Measurements from ENCODE around the gene SMURF1. TPM values are rescaled to one million over a fixed set of nuclear protein-coding genes. Genes with fewer than 3 reads are reported as not detected.

Gene SMURF1
- polyA plus RNA-seq, 3 donors from 2014 or later = 0.93 to 2.0 (median 1.2) TPM

- H3K4me3 Mint-ChIP-seq = no peak overlapping the region
- peaks cover 10 to 74% (median 47%) of the 10 kb centered on the region in 3 donors for H3K36me3 Mint-ChIP-seq
- no peaks in the 10 kb centered on the region for H3K9me3 Mint-ChIP-seq
- no peak for DNase-seq
- H3K27ac Mint-ChIP-seq = peak overlapping the region in 1 of 6 donors; percentile 80
- H3K4me1 Mint-ChIP-seq = peaks cover 3 to 20% of the 10 kb centered on the region in 2 donors
- peaks cover 0 to 3% (median 3%) of the 10 kb centered on the region in 3 donors for H3K27me3 Mint-ChIP-seq (ENCODE audit: low read depth in 3 of 3)
Measured at GRCh38 chr7:98991141-98991540, 152.8 kb downstream of the SMURF1 start.

GRCh38 chr7:98990356-98990755 lies 153.6 kb downstream of the SMURF1 start:
- Mint-ChIP-seq H3K4me1 (peaks cover 3 to 20% of the 10 kb centered on the region in 2 donors), H3K4me3 (no peak overlapping the region), H3K36me3 (peaks cover 18 to 75% (median 48%) of the 10 kb centered on the region in 3 donors), H3K9me3 (no peaks in the 10 kb centered on the region), H3K27me3 (ENCODE audit: low read depth in 3 of 3) (peaks cover 0 to 3% (median 3%) of the 10 kb centered on the region in 3 donors), H3K27ac (peak overlapping the region in 1 of 6 donors; percentile 46)
- no peak for DNase-seq

- peaks cover 28 to 85% (median 63%) of the 10 kb centered on the region in 3 donors for H3K36me3 Mint-ChIP-seq
- peaks cover 0 to 3% (median 3%) of the 10 kb centered on the region in 3 donors for H3K27me3 Mint-ChIP-seq (ENCODE audit: low read depth in 3 of 3)
- no peak overlapping the region for H3K4me3 Mint-ChIP-seq
- no peaks in the 10 kb centered on the region for H3K9me3 Mint-ChIP-seq
- peaks cover 3 to 20% of the 10 kb centered on the region in 2 donors for H3K4me1 Mint-ChIP-seq
- no peak for DNase-seq
- H3K27ac Mint-ChIP-seq = peak overlapping the region in 3 of 6 donors; percentile 36 to 60 (median 55)
Measured at GRCh38 chr7:98988641-98989040, 155.3 kb downstream of the SMURF1 start.

GRCh38 chr7:98985945-98986344 lies 158.0 kb downstream of the SMURF1 start:
- H3K27ac Mint-ChIP-seq = no peak overlapping the region
- H3K4me1 Mint-ChIP-seq = peaks cover 3 to 20% of the 10 kb centered on the region in 2 donors
- H3K9me3 Mint-ChIP-seq = no peaks in the 10 kb centered on the region
- H3K4me3 Mint-ChIP-seq = no peak overlapping the region
- no peak for DNase-seq
- peaks cover 35 to 85% (median 60%) of the 10 kb centered on the region in 3 donors for H3K36me3 Mint-ChIP-seq
- H3K27me3 Mint-ChIP-seq (ENCODE audit: low read depth in 3 of 3) = no peaks in the 10 kb centered on the region

GRCh38 chr7:98985406-98985805 lies 158.5 kb downstream of the SMURF1 start:
- Mint-ChIP-seq H3K4me3 (no peak overlapping the region), H3K27ac (no peak overlapping the region), H3K4me1 (peaks cover 3 to 20% of the 10 kb centered on the region in 2 donors), H3K9me3 (no peaks in the 10 kb centered on the region), H3K27me3 (ENCODE audit: low read depth in 3 of 3) (no peaks in the 10 kb centered on the region), H3K36me3 (peaks cover 35 to 86% (median 59%) of the 10 kb centered on the region in 3 donors)
- no peak for DNase-seq

- DNase-seq = no peak
- Mint-ChIP-seq H3K36me3 (peaks cover 38 to 89% (median 58%) of the 10 kb centered on the region in 3 donors), H3K27ac (peak overlapping the region in 1 of 6 donors; percentile 2), H3K4me1 (peaks cover 3 to 16% of the 10 kb centered on the region in 2 donors), H3K9me3 (no peaks in the 10 kb centered on the region), H3K27me3 (ENCODE audit: low read depth in 3 of 3) (no peaks in the 10 kb centered on the region), H3K4me3 (no peak overlapping the region)
Measured at GRCh38 chr7:98984126-98984525, 159.8 kb downstream of the SMURF1 start.

GRCh38 chr7:98982686-98983085 lies 161.2 kb downstream of the SMURF1 start:
- Mint-ChIP-seq H3K27me3 (ENCODE audit: low read depth in 3 of 3) (peaks cover 0 to 1% (median 0%) of the 10 kb centered on the region in 3 donors), H3K27ac (no peak overlapping the region), H3K4me1 (peaks cover 0 to 2% of the 10 kb centered on the region in 2 donors), H3K4me3 (no peak overlapping the region), H3K9me3 (no peaks in the 10 kb centered on the region), H3K36me3 (peaks cover 38 to 81% (median 56%) of the 10 kb centered on the region in 3 donors)
- no peak for DNase-seq

GRCh38 chr7:98981701-98982100 lies 162.2 kb downstream of the SMURF1 start:
- Mint-ChIP-seq H3K27ac (no peak overlapping the region), H3K36me3 (peaks cover 38 to 76% (median 56%) of the 10 kb centered on the region in 3 donors), H3K27me3 (ENCODE audit: low read depth in 3 of 3) (peaks cover 0 to 1% (median 0%) of the 10 kb centered on the region in 3 donors), H3K4me1 (no peaks in the 10 kb centered on the region), H3K9me3 (no peaks in the 10 kb centered on the region), H3K4me3 (no peak overlapping the region)
- no peak for DNase-seq

- Mint-ChIP-seq H3K4me3 (no peak overlapping the region), H3K27me3 (ENCODE audit: low read depth in 3 of 3) (peaks cover 0 to 1% (median 0%) of the 10 kb centered on the region in 3 donors), H3K4me1 (no peaks in the 10 kb centered on the region), H3K9me3 (no peaks in the 10 kb centered on the region), H3K36me3 (peaks cover 15 to 62% (median 50%) of the 10 kb centered on the region in 3 donors), H3K27ac (no peak overlapping the region)
- no peak for DNase-seq
Measured at GRCh38 chr7:98978672-98979071, 165.2 kb downstream of the SMURF1 start.

Other genes starting within 250 kb of the SMURF1 start
- gene KPNA7, start 64.0 kb upstream of the SMURF1 start, polyA plus RNA-seq = not detected
- not detected for gene MYH16, start 128.7 kb upstream of the SMURF1 start, polyA plus RNA-seq
- gene ARPC1A, start 181.8 kb upstream of the SMURF1 start, polyA plus RNA-seq = 10 to 100 TPM; 26.6 to 49.2 (median 39.5) TPM
- 100 to 1,000 TPM; 582 to 834 (median 626) TPM for gene ARPC1B, start 230.6 kb upstream of the SMURF1 start, polyA plus RNA-seq